HFFc6 (cell line): Measurements from ENCODE around the gene CCNL2. TPM values are rescaled to one million over a fixed set of nuclear protein-coding genes. Genes with fewer than 3 reads are reported as not detected.

Experiments used
- DNase-seq: peaks from one replicate; pipeline ENCODE4 v3.0.0-alpha.2; 2018
- H3K27ac Mint-ChIP-seq: 2 replicates; pipeline ENCODE4 v1.8.0; 2020; ENCODE audit warnings: mild to moderate bottlenecking, mixed read lengths
- H3K27me3 Mint-ChIP-seq: 2 replicates; pipeline ENCODE4 v1.8.0; 2021; ENCODE audit warnings: mild to moderate bottlenecking, moderate library complexity, mixed read lengths; ENCODE audit not compliant: insufficient read depth
- H3K36me3 Mint-ChIP-seq: 2 replicates; pipeline ENCODE4 v1.8.0; 2021; ENCODE audit warnings: low read depth, mixed read lengths
- H3K4me1 Mint-ChIP-seq: 2 replicates; pipeline ENCODE4 v1.8.0; 2020; ENCODE audit warnings: low read depth, mixed read lengths
- H3K4me3 Mint-ChIP-seq: 2 replicates; pipeline ENCODE4 v1.8.0; 2020; ENCODE audit warnings: mild to moderate bottlenecking, moderate library complexity, mixed read lengths
- H3K9me3 Mint-ChIP-seq: 2 replicates; pipeline ENCODE4 v1.8.0; 2020; ENCODE audit warnings: mild to moderate bottlenecking, mixed read lengths
- CTCF ChIP-seq: fragments of 200-600 bp; sonication (generic); IDR thresholded peaks from 2 replicates; pipeline ENCODE4 v1.5.0; 2021; ENCODE audit warnings: antibody characterized with exemption, mild to moderate bottlenecking
- total RNA-seq, 6 experiments: library from RNA; stranded (reverse); fragmentation: NEBNext Ultra II Directional; extraction: Animal tissue kit (Norgen Biotek cat#: 25700); gene quantifications; 2 replicates in 1 of 6; 3 replicates in 5 of 6; pipeline ENCODE4 v1.2.3, GENCODE V29; 2021

CCNL2 gene
- total RNA-seq, 6 experiments from 2014 or later: 96.2 to 115 (median 104) TPM

GRCh38 chr1:1399872-1400575 lies 889 bp upstream of the CCNL2 start:
- no peak for TF ChIP-seq CTCF
- Mint-ChIP-seq H3K4me3 (peak overlapping the region; percentile 91), H3K27me3 (peaks cover 16% of the 10 kb centered on the region), H3K27ac (peak overlapping the region; percentile 88), H3K9me3 (no peaks in the 10 kb centered on the region), H3K36me3 (peaks cover 50% of the 10 kb centered on the region), H3K4me1 (peaks cover 43% of the 10 kb centered on the region)
- no peak for DNase-seq

GRCh38 chr1:1398677-1399186 lies 403 bp downstream of the CCNL2 start:
- Mint-ChIP-seq H3K27ac (peak overlapping the region; percentile 69), H3K4me1 (peaks cover 41% of the 10 kb centered on the region), H3K4me3 (peak overlapping the region; percentile 91), H3K27me3 (peaks cover 9% of the 10 kb centered on the region), H3K9me3 (no peaks in the 10 kb centered on the region), H3K36me3 (peaks cover 51% of the 10 kb centered on the region)
- TF ChIP-seq CTCF: no peak
- no peak for DNase-seq

- Mint-ChIP-seq H3K4me1 (peaks cover 37% of the 10 kb centered on the region), H3K27me3 (peaks cover 9% of the 10 kb centered on the region), H3K36me3 (peaks cover 49% of the 10 kb centered on the region), H3K27ac (peak overlapping the region; percentile 69), H3K9me3 (no peaks in the 10 kb centered on the region), H3K4me3 (peak overlapping the region; percentile 91)
- no peak for DNase-seq
- TF ChIP-seq CTCF: no peak
These were observed 1.2 kb downstream of the CCNL2 start for GRCh38 chr1:1397839-1398523.

- no peak for TF ChIP-seq CTCF
- H3K9me3 Mint-ChIP-seq: no peaks in the 10 kb centered on the region
- peaks cover 5% of the 10 kb centered on the region; the same call in 1 of the 2 replicates for H3K27me3 Mint-ChIP-seq
- no peak overlapping the region; the same call in 1 of the 2 replicates for H3K27ac Mint-ChIP-seq
- H3K4me1 Mint-ChIP-seq: peaks cover 12% of the 10 kb centered on the region
- peaks cover 55% of the 10 kb centered on the region for H3K36me3 Mint-ChIP-seq
- no peak overlapping the region for H3K4me3 Mint-ChIP-seq
- no peak for DNase-seq
These were observed 4.0 kb downstream of the CCNL2 start for GRCh38 chr1:1395166-1395565.

DNA sequence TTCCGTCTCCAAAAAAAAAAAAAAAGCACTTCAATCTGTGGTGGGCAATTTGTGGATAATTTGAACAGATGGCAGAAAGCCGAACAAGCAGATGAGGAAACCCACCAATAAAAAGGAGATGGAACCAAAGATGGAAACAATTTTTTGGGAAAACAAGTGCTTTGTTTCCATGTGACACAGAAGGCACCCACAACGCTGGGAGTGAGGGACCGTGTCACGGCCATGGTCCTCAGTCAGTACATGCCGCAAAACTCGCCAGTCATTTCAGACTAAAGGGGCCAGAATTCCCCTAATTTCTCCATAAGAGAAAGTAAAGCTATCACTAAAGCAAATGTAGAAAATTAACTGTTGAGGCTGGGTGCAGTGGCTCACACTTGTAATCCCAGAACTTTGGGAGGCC lies 5.0 kb downstream of the CCNL2 start:
- no peak for DNase-seq
- Mint-ChIP-seq H3K4me1 (peaks cover 8% of the 10 kb centered on the region), H3K27me3 (no peaks in the 10 kb centered on the region), H3K27ac (no peak overlapping the region), H3K4me3 (no peak overlapping the region), H3K36me3 (peaks cover 57% of the 10 kb centered on the region), H3K9me3 (no peaks in the 10 kb centered on the region)
- no peak for TF ChIP-seq CTCF
